ENCODE measurements around the gene CPNE8.

Gene CPNE8

GRCh38 chr12:38720661-38721060 lies 184.7 kb downstream of the CPNE8 start:
- no peak for DNase-seq (ENCODE audit: low read depth)
- no peak for TF ChIP-seq CTCF (conservative IDR thresholded peaks at IDR 0.05; ENCODE audit: low read depth, low read length)
- no peak overlapping the region for H3K4me3 ChIP-seq (ENCODE audit: low read length)

GRCh38 chr12:38713294-38713693 lies 192.1 kb downstream of the CPNE8 start:
- DNase-seq (ENCODE audit: low read depth): no peak
- no peak overlapping the region for H3K4me3 ChIP-seq (ENCODE audit: low read length)
- TF ChIP-seq CTCF (conservative IDR thresholded peaks at IDR 0.05; ENCODE audit: low read depth, low read length): no peak

GRCh38 chr12:38711054-38711453 lies 194.3 kb downstream of the CPNE8 start:
- no peak for TF ChIP-seq CTCF (conservative IDR thresholded peaks at IDR 0.05; ENCODE audit: low read depth, low read length)
- no peak overlapping the region for H3K4me3 ChIP-seq (ENCODE audit: low read length)
- DNase-seq (ENCODE audit: low read depth): no peak

GRCh38 chr12:38708466-38708865 lies 196.9 kb downstream of the CPNE8 start:
- no peak overlapping the region for H3K4me3 ChIP-seq (ENCODE audit: low read length)
- no peak for DNase-seq (ENCODE audit: low read depth)
- no peak for TF ChIP-seq CTCF (conservative IDR thresholded peaks at IDR 0.05; ENCODE audit: low read depth, low read length)

GRCh38 chr12:38707648-38708047 lies 197.7 kb downstream of the CPNE8 start:
- DNase-seq (ENCODE audit: low read depth): no peak
- no peak overlapping the region for H3K4me3 ChIP-seq (ENCODE audit: low read length)
- no peak for TF ChIP-seq CTCF (conservative IDR thresholded peaks at IDR 0.05; ENCODE audit: low read depth, low read length)

- H3K4me3 ChIP-seq (ENCODE audit: low read length): no peak overlapping the region
- no peak for DNase-seq (ENCODE audit: low read depth)
- TF ChIP-seq CTCF (conservative IDR thresholded peaks at IDR 0.05; ENCODE audit: low read depth, low read length): no peak
Observed at GRCh38 chr12:38697289-38697688, 208.1 kb downstream of the CPNE8 start.

GRCh38 chr12:38695057-38695456 lies 210.3 kb downstream of the CPNE8 start:
- TF ChIP-seq CTCF (conservative IDR thresholded peaks at IDR 0.05; ENCODE audit: low read depth, low read length): no peak
- DNase-seq (ENCODE audit: low read depth): no peak
- H3K4me3 ChIP-seq (ENCODE audit: low read length): no peak overlapping the region
